ENCODE data around the gene CDKN1C.

Gene CDKN1C

DNA sequence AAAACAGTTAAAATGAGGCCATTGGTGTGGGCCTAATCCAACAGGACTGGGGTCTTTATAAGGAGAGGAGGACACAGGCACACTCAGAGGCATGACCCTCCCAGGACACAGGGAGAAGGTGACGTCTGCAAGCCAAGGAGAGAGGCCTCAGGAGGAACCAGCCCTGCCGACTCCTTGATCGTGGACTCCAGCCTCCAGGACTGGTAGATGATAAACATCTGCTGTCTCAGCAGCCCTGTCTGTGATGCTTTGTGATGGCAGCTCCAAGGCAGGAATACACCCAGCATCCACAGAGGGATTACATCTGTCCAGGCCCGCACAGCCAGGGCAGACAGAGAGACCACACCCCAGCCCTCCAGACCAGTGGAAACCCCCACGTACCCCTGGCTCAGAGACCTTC lies 18.4 kb downstream of the CDKN1C start:
- no peak for DNase-seq

DNA sequence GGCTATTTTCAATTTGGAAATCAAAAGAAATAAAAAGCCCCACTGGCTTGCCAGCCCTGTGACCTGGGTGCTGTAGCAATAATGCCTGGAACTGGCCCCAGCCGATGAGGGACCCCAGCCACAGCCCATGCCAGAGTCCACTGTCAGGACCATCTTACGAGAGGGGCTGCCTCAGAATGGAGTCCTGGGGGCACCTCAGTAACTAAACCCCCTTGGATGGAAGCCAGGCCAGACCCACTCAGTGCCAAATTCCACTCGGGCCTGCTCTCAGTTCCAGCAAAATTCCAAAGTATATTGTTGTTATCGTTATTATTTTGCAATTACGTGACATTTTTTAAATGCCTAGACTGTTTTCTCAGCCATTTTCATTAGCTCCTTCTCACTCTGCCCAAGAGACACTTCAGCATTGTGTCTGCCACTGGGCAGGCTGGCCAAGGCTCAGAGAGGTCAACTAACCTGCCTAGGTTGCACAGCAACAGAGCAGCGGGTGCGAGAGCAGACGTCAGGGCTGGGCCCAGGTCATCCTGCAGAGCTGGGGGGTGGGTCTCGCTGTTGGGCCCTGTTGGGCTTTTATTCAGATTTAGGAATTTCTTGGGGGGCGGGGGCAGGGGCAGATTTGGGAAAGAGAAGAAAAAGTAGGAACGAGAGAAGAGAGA lies 19.5 kb downstream of the CDKN1C start:
- DNase-seq: no peak

DNA sequence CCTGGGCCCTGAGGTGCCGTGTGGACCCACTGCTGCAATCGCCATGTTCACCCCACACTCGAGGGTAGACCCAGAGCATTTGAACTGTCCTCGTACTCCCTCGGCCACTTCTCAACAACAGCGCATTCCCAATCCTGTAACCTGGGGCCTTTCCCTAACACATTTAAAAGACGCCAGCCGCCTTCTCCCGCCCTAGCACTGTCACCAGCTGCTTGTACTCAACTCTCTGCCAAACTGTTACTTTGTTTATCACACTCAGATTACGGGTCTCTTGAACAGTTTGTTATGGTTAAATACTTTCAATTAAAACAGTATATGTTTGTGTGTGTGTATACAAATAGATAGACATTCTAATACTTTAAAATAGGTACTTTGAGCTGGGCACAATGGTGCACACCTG lies 20.7 kb downstream of the CDKN1C start:
- DNase-seq: no peak

DNA sequence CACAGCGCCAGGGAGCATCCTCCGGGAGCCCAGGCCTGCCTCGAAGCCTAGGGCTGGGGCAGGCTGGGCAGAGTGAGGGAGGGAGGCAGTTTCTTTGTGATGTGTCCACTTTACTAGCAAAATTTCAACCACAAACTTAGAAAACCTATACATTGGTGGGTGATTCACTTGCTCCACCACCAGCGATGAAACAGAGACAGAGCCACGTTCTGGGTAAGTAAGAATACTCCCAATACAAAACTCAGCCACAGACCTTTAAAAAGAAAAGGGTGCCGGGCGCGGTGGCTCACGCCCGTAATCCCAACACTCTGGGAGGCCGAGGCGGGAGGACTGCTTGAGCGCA lies 22.3 kb downstream of the CDKN1C start:
- DNase-seq: no peak

- no peak for DNase-seq
Observed at GRCh38 chr11:2862395-2863275, 22.9 kb downstream of the CDKN1C start.

DNA sequence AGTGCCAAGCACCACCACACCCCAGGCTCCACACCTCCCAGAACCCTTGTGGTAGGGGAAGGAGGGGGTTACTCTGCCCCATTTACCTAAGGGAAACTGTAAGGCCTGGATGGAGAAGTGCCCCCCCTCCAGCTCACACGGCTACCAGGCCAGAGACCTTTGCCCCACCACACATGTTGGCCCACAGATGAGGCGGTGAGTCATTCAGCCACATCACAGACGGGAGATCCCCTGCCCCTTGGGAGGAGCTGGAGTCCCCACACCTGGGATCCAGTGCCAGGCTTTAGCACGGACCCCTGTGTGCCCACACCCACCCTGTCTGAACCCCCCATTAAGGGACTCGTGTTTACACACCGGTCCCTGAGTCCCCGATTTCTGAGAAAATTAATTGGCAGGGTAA lies 24.9 kb downstream of the CDKN1C start:
- no peak for DNase-seq

DNA sequence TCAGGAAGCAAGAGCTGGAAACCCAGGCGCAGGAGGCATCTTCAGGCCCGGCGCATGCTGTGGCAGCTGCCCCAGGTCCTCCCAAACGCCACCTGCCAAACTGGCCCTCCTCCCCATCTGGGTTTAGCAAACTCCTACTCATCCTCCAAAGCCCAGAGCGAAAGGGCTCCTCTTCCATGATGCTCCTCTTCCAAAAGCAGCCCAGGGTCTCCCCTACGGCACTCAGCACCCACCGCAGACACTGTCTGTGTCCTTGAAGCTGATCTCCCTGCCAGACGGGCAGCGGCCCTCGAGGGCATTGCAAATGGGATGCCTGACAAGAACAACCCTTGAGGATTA lies 25.9 kb downstream of the CDKN1C start:
- no peak for DNase-seq

- DNase-seq: no peak
Observed at GRCh38 chr11:2858995-2859698, 26.4 kb downstream of the CDKN1C start.

DNA sequence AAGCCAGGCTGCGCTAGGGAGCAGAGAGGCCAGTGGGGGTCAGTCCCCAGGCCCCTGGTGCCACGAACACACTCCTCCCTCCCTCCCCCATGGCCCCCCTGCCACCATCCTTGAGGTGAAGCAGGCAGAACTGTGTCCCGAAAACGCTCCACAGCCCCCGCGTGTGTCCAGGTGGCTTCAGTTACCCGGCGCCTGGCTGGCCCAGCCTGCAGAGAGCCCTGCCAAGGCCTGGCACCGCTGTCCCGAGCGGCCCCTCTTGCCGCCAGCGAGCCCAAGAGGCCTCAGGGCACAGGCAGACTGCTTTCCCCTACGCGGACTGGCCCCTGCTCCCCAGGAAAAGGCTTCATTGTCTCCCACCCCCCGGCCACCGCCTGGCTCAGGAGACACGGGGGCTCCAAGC lies 27.7 kb downstream of the CDKN1C start:
- no peak for DNase-seq

DNA sequence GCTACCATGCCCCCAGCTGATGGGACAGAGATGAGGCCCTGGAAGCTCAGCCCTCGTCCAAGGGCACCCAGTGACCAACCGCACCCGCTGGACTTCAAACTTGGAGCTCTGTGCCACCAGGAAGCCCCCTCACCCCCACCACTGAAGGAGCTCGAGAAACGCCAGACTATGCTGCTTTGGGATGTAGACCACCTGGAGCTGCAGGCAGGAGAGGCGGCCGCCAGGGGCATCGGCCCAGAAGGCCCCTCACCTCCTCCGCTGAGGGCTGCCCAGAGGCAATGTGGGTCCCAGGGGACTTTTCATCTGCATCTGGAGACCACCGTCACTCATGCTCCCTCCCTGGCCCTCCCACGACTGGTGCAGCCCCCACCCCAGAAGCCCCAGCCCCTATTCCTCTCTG lies 28.3 kb downstream of the CDKN1C start:
- DNase-seq: no peak

GRCh38 chr11:2855162-2855561 lies 30.4 kb downstream of the CDKN1C start:
- DNase-seq: no peak

- DNase-seq: no peak
Observed at GRCh38 chr11:2853997-2854560, 31.5 kb downstream of the CDKN1C start.

- no peak for DNase-seq
Observed at GRCh38 chr11:2853401-2853800, 32.2 kb downstream of the CDKN1C start.

DNA sequence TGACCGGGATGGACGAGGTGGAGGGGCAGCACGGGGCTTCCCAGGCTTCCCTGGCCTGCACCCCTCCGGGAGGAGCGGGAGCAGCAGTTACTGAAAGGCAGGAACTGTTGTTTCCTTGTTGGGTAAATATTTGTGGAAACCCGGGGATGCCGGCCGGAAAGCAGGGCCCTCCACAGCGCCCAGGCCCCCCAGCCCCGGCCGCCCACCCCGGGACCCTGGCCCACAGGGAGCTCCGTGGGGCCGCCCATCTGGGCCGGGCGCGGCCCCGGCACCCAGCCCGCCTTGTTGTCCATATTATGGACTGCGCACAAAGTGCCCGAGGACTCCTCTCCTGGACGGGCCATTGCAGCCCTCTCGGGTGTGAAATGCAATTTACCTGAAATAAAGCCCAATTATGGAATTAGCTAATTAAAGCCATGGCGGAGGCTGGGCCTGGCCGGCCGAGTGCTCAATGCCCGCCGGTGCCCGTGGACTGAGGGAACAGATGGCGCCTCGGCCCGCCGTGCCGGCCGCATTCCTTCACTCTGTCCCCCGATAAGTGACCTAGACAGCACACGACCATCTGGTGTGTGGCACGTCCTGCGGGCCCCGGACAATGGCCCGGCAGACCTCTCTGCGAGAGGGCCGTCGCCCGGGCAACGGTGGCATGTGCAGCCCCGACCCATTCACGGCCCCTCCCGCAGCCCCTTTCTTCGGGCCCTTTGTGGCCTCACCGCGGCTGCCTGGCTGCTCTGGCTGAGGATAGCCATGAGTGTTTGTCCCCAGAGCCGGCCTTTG lies 35.4 kb downstream of the CDKN1C start:
- DNase-seq: no peak

DNA sequence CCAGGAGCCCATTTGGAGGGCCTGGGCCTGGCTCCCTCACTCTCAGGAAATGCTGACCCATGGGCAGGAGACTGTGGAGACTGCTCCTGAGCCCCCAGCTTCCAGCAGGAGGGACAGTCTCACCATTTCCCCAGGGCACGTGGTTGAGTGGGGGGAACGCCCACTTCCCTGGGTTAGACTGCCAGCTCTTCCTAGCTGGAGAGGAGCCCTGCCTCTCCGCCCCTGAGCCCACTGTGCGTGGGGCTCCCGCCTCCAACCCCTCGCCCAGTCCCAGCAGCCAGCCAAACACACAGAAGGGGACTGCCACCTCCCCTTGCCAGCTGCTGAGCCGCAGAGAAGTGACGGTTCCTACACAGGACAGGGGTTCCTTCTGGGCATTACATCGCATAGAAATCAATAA lies 37.1 kb downstream of the CDKN1C start:
- DNase-seq: no peak

- DNase-seq: no peak
Observed at GRCh38 chr11:2847561-2847960, 38.0 kb downstream of the CDKN1C start.

DNA sequence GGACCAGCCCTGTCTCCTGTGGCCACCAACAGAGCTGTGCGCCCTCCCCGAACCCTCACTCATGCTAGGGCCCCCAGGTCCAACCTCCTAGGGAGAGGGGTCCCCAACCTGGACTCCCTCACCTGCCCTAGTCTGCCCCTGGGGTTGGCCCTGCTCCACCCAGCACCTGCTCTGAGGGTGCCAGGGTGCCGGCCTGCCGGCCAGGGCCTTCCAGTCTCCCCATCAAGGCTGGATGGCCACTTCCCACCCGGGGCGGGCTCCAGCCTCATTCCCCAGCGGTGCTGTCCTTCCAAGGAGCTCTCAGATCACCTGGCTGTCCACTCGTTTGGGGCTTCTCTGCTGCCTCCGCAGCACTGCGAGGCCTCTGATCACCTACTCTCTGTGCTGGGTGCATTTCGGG lies 39.1 kb downstream of the CDKN1C start:
- no peak for DNase-seq

- no peak for DNase-seq
Observed at GRCh38 chr11:2846056-2846455, 39.5 kb downstream of the CDKN1C start.

GRCh38 chr11:2844996-2845395 lies 40.6 kb downstream of the CDKN1C start:
- DNase-seq: no peak

- no peak for DNase-seq
Observed at GRCh38 chr11:2844116-2844842, 41.3 kb downstream of the CDKN1C start.

DNA sequence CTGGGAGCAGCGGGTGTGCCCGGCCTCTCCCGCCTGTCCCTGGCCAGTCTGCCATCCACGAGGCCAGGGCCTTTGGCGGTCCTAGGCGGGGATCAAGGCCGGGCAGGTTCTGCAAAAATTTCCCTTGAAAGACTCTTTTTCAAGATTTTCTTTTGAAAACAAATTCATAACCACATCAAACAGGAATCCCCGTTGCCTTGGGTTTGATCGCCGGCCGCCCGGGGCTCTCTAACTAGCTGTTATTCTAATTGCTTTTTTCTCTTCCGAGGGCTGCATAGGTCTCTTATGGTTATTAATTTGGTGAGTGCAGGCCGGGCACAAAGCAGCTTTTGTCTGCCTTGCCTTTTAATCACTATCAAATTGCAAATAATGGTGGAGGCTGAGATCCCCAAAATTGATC lies 42.0 kb downstream of the CDKN1C start:
- no peak for DNase-seq

DNA sequence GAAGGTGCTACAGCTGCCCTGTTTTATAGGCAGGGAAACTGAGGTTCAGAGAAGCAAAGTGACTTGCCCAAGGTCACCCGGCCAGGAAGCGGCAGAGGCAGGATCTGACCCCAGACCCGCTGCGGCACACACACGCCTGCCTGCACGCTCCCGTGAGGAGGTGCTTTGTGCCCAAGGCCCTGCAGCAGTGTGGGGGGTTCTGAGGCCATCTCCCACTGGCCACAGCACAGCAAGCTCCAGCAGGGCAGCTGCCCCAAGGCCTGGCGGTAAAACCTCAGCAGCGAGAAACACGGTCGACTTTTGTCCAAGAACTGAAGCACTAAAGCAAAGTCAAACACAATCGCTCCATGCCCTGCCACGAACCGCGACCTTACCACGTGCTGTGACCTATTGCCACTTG lies 42.7 kb downstream of the CDKN1C start:
- DNase-seq: no peak
